WTC11 (cell line): ENCODE data around the gene MRPS23. TPM values are rescaled to one million over a fixed set of nuclear protein-coding genes. Genes with fewer than 3 reads are reported as not detected.

ENCODE experiments used
- ATAC-seq: fragments of 200-7000 bp; cut with Tn5 transposase; 2 replicates; pipeline ENCODE4 v1.10.0; 2021; ENCODE audit warnings: mild to moderate bottlenecking, moderate library complexity
- CTCF ChIA-PET: fragments of 300-600 bp; sonication (Branson Sonifier 250); formaldehyde crosslinking; loops from one replicate; lab custom pipeline; 2021; ENCODE audit warnings: antibody characterized with exemption; lab: Charles Lee
- POLR2A ChIA-PET: fragments of 350-600 bp; sonication (Branson Sonifier 250); formaldehyde crosslinking; loops from one replicate; lab custom pipeline; 2021; ENCODE audit warnings: antibody characterized with exemption; lab: Charles Lee
- DNase-seq: peaks from one replicate; pipeline ENCODE4 v3.0.0; 2021; ENCODE audit warnings: low spot score
- H3K27ac Mint-ChIP-seq: 2 replicates; pipeline ENCODE4 v1.8.0; 2021; ENCODE audit warnings: mixed read lengths
- H3K27me3 Mint-ChIP-seq: 2 replicates; pipeline ENCODE4 v1.8.0; 2021; ENCODE audit warnings: low read depth, mild to moderate bottlenecking, moderate library complexity, mixed read lengths
- H3K36me3 Mint-ChIP-seq: 2 replicates; pipeline ENCODE4 v1.8.0; 2021; ENCODE audit warnings: mixed read lengths
- H3K4me1 Mint-ChIP-seq: 2 replicates; pipeline ENCODE4 v1.8.0; 2022; ENCODE audit warnings: mixed read lengths
- H3K4me3 Mint-ChIP-seq: 2 replicates; pipeline ENCODE4 v1.8.0; 2021; ENCODE audit warnings: mild to moderate bottlenecking, moderate library complexity, mixed read lengths
- H3K9me3 Mint-ChIP-seq: 2 replicates; pipeline ENCODE4 v1.8.0; 2021; ENCODE audit warnings: mixed read lengths
- ATF1 ChIP-seq: sonication (generic); formaldehyde crosslinking; IDR thresholded peaks from 2 replicates; pipeline ENCODE4 v1.8.1; 2023; ENCODE audit warnings: mild to moderate bottlenecking, moderate library complexity, missing genetic modification reagents
- CREB1 ChIP-seq: sonication (generic); formaldehyde crosslinking; IDR thresholded peaks from 2 replicates; pipeline ENCODE4 v1.8.0; 2023; ENCODE audit warnings: mild to moderate bottlenecking, missing genetic modification reagents
- CREM ChIP-seq: sonication (generic); formaldehyde crosslinking; IDR thresholded peaks from 2 replicates; pipeline ENCODE4 v1.8.1; 2022; ENCODE audit warnings: mild to moderate bottlenecking, missing genetic modification reagents, moderate library complexity
- ESRRA ChIP-seq: sonication (generic); formaldehyde crosslinking; IDR thresholded peaks from 2 replicates; pipeline ENCODE4 v1.8.1; 2022; ENCODE audit warnings: mild to moderate bottlenecking, missing genetic modification reagents, borderline replicate concordance
- FOXK1 ChIP-seq: sonication (generic); formaldehyde crosslinking; IDR thresholded peaks from 2 replicates; pipeline ENCODE4 v1.8.0; 2022; ENCODE audit warnings: mild to moderate bottlenecking, moderate library complexity, missing genetic modification reagents
- GABPB1 ChIP-seq: sonication (generic); formaldehyde crosslinking; IDR thresholded peaks from 2 replicates; pipeline ENCODE4 v1.8.1; 2023; ENCODE audit warnings: mild to moderate bottlenecking, missing genetic modification reagents
- HMGA2 ChIP-seq: fragments of 250-450 bp; sonication (Bioruptor Pico); IDR thresholded peaks from 2 replicates; pipeline ENCODE4 v1.4.0; 2021; ENCODE audit warnings: mild to moderate bottlenecking, moderate library complexity
- JAZF1 ChIP-seq: fragments of 250-450 bp; sonication (Bioruptor Pico); IDR thresholded peaks from 2 replicates; pipeline ENCODE4 v1.9.0; 2021; ENCODE audit warnings: moderate library complexity, mild to moderate bottlenecking, inconsistent platforms
- JUN ChIP-seq: sonication (generic); formaldehyde crosslinking; IDR thresholded peaks from 2 replicates; pipeline ENCODE4 v1.8.0; 2023; ENCODE audit warnings: mild to moderate bottlenecking, missing genetic modification reagents
- KAT7 ChIP-seq: sonication (generic); formaldehyde crosslinking; IDR thresholded peaks from 2 replicates; pipeline ENCODE4 v1.8.1; 2023; ENCODE audit warnings: missing genetic modification reagents, mild to moderate bottlenecking, borderline replicate concordance
- NFATC4 ChIP-seq: fragments of 250-450 bp; sonication (Bioruptor Pico); IDR thresholded peaks from 2 replicates; pipeline ENCODE4 v1.9.0; 2021; ENCODE audit warnings: mild to moderate bottlenecking
- NFYB ChIP-seq: sonication (generic); formaldehyde crosslinking; conservative IDR thresholded peaks from 2 replicates; pipeline ENCODE4 v1.8.0; 2022; ENCODE audit warnings: low read depth, missing genetic modification reagents
- NR3C1 ChIP-seq: sonication (generic); formaldehyde crosslinking; conservative IDR thresholded peaks from 2 replicates; pipeline ENCODE4 v1.8.1; 2023; ENCODE audit warnings: low read depth, mild to moderate bottlenecking, missing genetic modification reagents
- SMAD3 ChIP-seq: sonication (generic); formaldehyde crosslinking; IDR thresholded peaks from 2 replicates; pipeline ENCODE4 v1.8.0; 2022; ENCODE audit warnings: missing genetic modification reagents, mild to moderate bottlenecking, borderline replicate concordance
- ZNF317 ChIP-seq: sonication (generic); formaldehyde crosslinking; IDR thresholded peaks from 2 replicates; pipeline ENCODE4 v1.8.1; 2023; ENCODE audit warnings: low read depth, mild to moderate bottlenecking, moderate library complexity, missing genetic modification reagents, borderline replicate concordance
- ZNF416 ChIP-seq: fragments of 250-450 bp; sonication (Bioruptor Pico); IDR thresholded peaks from 2 replicates; pipeline ENCODE4 v1.9.0; 2021; ENCODE audit warnings: mild to moderate bottlenecking, inconsistent platforms
- ZNF423 ChIP-seq: fragments of 250-450 bp; sonication (Bioruptor Pico); IDR thresholded peaks from 2 replicates; pipeline ENCODE4 v2.1.2; 2022; ENCODE audit warnings: mild to moderate bottlenecking, moderate library complexity
- total RNA-seq: library from RNA; stranded (reverse); gene quantifications from 3 replicates; pipeline ENCODE4 v1.2.3, GENCODE V29; 2021
- TF ChIP-seq, protein P1 (sequence below): sonication (generic); formaldehyde crosslinking; conservative IDR thresholded peaks from 2 replicates; pipeline ENCODE4 v1.8.1; 2023; ENCODE audit warnings: mild to moderate bottlenecking, low read depth, missing genetic modification reagents, moderate library complexity
- TF ChIP-seq, protein P2 (sequence below): sonication (generic); formaldehyde crosslinking; IDR thresholded peaks from 2 replicates; pipeline ENCODE4 v1.8.0; 2022; ENCODE audit warnings: missing genetic modification reagents
- TF ChIP-seq, protein P3 (sequence below): sonication (generic); formaldehyde crosslinking; IDR thresholded peaks from 2 replicates; pipeline ENCODE4 v1.8.0; 2022; ENCODE audit warnings: mild to moderate bottlenecking, missing genetic modification reagents
- TF ChIP-seq, protein P4 (sequence below): sonication (generic); formaldehyde crosslinking; IDR thresholded peaks from 2 replicates; pipeline ENCODE4 v1.8.0; 2023; ENCODE audit warnings: missing genetic modification reagents

The MRPS23 gene
- total RNA-seq, 1 experiment from 2014 or later: 65.3 TPM

DNA sequence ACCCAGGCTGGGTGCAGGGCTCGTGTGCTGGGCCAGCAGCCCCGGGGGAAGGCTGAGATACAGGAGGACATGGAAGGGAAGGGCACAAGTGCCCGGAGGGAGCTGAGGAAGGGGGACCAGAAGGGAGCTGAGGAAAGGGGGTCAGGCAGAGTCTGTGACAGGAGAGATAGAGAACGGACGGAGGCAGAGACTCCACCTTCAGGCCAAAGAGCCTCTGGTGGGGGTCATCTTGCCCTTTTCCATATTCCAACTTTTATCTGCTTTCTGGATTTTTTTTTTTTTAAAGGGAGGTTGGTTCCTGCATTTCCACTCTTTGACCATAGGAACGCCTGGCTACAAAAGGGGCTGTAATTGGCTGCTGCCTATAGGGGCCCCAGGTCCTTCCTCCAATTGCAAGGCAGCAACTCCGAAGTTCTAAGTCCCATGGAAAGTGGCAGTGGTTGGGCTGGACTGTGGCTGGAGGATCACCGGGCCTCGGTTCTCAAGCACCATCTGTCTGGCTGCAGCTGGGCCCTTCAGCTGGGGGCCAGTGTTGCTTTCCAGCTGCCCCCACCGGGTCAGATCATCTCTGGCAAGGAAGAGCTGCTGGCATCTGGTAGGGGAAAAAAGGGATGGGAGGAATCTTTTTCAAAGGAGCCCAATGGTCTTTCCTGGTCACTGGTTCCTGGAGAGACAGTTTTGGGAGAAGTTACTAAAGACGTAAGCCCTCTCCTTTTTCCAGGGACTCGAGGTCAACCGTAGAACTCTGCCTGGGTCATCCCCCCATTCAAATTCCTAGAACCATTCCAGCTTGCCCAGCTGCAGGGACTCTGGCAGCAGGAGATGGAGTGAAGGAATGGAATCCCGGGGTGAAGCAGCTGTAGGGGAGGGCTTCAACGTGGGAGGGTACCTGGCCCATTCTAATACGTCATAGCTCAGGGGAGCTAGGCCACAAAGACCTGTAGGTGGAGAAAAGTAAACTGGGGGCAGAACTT, 13.1 kb upstream of the MRPS23 start:
- H3K4me3 Mint-ChIP-seq: peak overlapping the region; percentile 63
- H3K36me3 Mint-ChIP-seq: no peaks in the 10 kb centered on the region
- H3K9me3 Mint-ChIP-seq: no peaks in the 10 kb centered on the region
- ATAC-seq (no peak; the same call in 1 of the 2 replicates), DNase-seq (no peak)
- no peak overlapping the region for H3K27ac Mint-ChIP-seq
- CTCF ChIA-PET: interaction anchor here (1.1 to 14.8 kb wide), 8 partner anchors 11 to 391 kb away, joined by 4 to 207 read pairs (median 17); partner anchors contain the start of genes CUEDC1 and MRPS23
- TF ChIP-seq NFYB (CRISPR knock-in tag): peak; percentile 39
- TF ChIP-seq NR3C1 (CRISPR knock-in tag): no peak
- peak; percentile 23; the same call in 1 of the 2 replicates for TF ChIP-seq ZNF423 (CRISPR knock-in tag)
- POLR2A ChIA-PET: interaction anchor here (0.7 to 3.8 kb wide), 4 partner anchors 12 to 37 kb away, joined by 3 to 21 read pairs (median 3); no protein-coding TSS in a partner anchor
- H3K27me3 Mint-ChIP-seq: peaks cover 40% of the 10 kb centered on the region
- H3K4me1 Mint-ChIP-seq: peaks cover 55% of the 10 kb centered on the region

DNA sequence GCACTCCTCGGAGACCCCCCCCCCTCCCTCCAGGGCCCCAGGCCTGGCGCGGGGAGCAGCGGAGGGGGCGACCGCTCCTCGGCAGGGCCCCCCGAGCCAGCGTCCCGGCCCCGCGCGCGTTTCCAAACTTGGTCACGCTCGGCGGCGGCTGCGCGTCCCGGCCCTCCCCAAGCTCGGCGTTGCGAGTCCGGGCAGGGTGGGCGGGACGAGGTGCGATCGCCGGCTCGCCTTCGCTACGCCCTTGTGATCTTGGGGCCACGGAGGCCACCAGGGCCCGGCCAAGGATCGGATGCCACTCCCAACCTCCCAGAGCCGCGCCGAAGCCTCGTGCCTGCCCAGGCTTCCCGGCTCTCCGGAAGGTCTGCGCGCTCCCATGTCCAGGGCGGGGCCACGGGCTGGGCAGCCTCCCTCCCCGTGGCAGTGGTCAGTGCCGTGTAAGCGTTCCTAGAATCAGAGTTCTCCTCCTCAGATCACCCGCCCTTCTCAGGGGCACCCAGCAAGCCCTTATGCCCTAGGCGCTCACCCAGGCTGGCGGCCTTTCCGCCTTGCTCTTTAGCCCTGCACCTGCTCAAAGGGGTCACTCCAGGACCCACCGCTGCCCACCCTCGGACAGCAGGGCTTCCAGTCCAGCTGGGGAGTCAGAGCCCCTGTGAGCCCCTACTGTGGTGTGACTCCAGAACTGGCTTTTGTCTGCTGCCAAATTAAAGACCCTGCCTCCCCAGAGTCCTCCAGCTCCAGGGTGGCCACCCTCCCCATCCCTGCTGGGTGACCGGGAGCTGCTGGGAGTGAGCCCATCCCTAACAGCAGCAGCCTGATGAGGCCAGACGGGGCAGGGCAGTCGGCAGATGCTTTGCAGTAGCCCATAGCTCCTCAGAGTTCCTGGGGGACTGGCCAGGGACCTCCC, 12.2 kb upstream of the MRPS23 start:
- ChIA-PET CTCF (interaction anchor here (0.5 to 14.8 kb wide), 14 partner anchors 12 to 247 kb away, joined by 3 to 207 read pairs (median 8); partner anchors contain the start of genes CUEDC1 and MRPS23), POLR2A (interaction anchor here (0.7 to 3.8 kb wide), 6 partner anchors 13 to 478 kb away, joined by 3 to 21 read pairs (median 4); partner anchors contain the start of gene SRSF1)
- Mint-ChIP-seq H3K36me3 (no peaks in the 10 kb centered on the region), H3K9me3 (no peaks in the 10 kb centered on the region), H3K27ac (no peak overlapping the region), H3K27me3 (peaks cover 40% of the 10 kb centered on the region), H3K4me3 (peak overlapping the region; percentile 63), H3K4me1 (peaks cover 51% of the 10 kb centered on the region)
- ATAC-seq (peak; percentile 32), DNase-seq (peak; percentile 58)
- TF ChIP-seq SMAD3 (no peak), ZNF317 (no peak), CREM (CRISPR knock-in tag) (no peak), JAZF1 (no peak), ATF1 (no peak), NFATC4 (CRISPR knock-in tag) (no peak), JUN (CRISPR knock-in tag) (no peak), HMGA2 (CRISPR knock-in tag) (no peak), FOXK1 (CRISPR knock-in tag) (no peak), KAT7 (0 out of 2 replicates have a peak, but pooled peaks have one; percentile 52), ZNF416 (CRISPR knock-in tag) (0 out of 2 replicates have a peak, but pooled peaks have one; percentile 23), ESRRA (no peak), CREB1 (CRISPR knock-in tag) (no peak), GABPB1 (CRISPR knock-in tag) (no peak; the same call in none of the 2 replicates)
- TF ChIP-seq, protein P1, sequence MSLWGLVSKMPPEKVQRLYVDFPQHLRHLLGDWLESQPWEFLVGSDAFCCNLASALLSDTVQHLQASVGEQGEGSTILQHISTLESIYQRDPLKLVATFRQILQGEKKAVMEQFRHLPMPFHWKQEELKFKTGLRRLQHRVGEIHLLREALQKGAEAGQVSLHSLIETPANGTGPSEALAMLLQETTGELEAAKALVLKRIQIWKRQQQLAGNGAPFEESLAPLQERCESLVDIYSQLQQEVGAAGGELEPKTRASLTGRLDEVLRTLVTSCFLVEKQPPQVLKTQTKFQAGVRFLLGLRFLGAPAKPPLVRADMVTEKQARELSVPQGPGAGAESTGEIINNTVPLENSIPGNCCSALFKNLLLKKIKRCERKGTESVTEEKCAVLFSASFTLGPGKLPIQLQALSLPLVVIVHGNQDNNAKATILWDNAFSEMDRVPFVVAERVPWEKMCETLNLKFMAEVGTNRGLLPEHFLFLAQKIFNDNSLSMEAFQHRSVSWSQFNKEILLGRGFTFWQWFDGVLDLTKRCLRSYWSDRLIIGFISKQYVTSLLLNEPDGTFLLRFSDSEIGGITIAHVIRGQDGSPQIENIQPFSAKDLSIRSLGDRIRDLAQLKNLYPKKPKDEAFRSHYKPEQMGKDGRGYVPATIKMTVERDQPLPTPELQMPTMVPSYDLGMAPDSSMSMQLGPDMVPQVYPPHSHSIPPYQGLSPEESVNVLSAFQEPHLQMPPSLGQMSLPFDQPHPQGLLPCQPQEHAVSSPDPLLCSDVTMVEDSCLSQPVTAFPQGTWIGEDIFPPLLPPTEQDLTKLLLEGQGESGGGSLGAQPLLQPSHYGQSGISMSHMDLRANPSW (CRISPR knock-in tag): no peak
- TF ChIP-seq, protein P2, sequence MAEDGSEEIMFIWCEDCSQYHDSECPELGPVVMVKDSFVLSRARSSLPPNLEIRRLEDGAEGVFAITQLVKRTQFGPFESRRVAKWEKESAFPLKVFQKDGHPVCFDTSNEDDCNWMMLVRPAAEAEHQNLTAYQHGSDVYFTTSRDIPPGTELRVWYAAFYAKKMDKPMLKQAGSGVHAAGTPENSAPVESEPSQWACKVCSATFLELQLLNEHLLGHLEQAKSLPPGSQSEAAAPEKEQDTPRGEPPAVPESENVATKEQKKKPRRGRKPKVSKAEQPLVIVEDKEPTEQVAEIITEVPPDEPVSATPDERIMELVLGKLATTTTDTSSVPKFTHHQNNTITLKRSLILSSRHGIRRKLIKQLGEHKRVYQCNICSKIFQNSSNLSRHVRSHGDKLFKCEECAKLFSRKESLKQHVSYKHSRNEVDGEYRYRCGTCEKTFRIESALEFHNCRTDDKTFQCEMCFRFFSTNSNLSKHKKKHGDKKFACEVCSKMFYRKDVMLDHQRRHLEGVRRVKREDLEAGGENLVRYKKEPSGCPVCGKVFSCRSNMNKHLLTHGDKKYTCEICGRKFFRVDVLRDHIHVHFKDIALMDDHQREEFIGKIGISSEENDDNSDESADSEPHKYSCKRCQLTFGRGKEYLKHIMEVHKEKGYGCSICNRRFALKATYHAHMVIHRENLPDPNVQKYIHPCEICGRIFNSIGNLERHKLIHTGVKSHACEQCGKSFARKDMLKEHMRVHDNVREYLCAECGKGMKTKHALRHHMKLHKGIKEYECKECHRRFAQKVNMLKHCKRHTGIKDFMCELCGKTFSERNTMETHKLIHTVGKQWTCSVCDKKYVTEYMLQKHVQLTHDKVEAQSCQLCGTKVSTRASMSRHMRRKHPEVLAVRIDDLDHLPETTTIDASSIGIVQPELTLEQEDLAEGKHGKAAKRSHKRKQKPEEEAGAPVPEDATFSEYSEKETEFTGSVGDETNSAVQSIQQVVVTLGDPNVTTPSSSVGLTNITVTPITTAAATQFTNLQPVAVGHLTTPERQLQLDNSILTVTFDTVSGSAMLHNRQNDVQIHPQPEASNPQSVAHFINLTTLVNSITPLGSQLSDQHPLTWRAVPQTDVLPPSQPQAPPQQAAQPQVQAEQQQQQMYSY: peak; percentile 40; the same call in 1 of the 2 replicates
- TF ChIP-seq, protein P3, sequence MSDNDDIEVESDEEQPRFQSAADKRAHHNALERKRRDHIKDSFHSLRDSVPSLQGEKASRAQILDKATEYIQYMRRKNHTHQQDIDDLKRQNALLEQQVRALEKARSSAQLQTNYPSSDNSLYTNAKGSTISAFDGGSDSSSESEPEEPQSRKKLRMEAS (CRISPR knock-in tag): peak; percentile 87
- TF ChIP-seq, protein P4, sequence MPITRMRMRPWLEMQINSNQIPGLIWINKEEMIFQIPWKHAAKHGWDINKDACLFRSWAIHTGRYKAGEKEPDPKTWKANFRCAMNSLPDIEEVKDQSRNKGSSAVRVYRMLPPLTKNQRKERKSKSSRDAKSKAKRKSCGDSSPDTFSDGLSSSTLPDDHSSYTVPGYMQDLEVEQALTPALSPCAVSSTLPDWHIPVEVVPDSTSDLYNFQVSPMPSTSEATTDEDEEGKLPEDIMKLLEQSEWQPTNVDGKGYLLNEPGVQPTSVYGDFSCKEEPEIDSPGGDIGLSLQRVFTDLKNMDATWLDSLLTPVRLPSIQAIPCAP (CRISPR knock-in tag): no peak
